GM18520 (cell line): ENCODE measurements around the gene RFX7.

Experiments used
- ATAC-seq: cut with Tn5 transposase; IDR thresholded peaks from one replicate; pipeline ENCODE4 v1.9.1; 2021; ENCODE audit not compliant: unreplicated experiment

RFX7 gene

DNA sequence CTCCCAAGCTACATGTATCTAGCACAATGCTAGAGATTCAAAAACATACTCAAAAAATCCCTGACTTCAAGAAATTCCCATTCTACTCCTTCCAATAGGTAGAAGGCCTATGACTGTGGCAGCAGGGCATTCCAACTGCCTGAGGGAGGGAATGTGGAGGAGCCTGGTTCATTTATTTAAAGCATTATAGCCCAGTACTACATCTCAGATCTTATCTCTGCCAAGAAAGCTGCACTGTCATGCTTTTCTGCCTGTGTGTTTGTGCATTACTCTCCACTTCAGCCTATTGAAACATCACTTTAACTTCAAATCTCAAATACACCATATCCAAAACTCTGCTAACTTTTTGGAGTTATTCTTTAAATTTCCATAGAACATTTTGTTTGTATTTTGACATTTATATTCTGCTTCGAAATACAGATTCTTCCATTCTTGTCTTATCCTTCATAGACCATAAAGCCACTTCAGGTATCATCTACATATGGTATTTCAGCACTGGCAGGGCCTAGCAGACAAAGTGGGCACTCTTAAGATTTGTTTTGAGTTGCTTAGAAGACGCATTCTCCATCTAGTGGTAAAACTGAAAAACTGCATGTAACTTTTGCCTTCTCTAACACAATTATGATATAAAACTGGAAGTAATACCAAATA lies 191.2 kb downstream of the RFX7 start:
- no peak for ATAC-seq

DNA sequence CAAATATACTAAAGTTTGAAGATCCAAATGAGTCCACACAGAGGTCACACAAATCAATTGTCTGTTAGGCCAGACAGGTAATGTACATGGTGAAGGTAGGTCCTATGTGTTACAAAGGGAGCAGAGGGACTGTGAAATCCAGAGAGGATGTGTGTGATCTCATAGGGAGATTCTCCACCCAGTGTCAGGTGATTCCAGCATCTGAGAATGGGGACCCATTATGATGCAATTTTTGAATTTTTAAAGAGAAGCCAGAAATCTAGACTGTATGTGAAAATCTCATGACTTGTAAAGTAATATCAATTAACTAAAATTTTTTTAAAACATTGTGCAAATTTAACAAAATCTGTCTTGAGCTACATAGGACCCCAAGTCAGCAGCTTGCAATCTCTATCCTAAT lies 192.0 kb downstream of the RFX7 start:
- no peak for ATAC-seq

DNA sequence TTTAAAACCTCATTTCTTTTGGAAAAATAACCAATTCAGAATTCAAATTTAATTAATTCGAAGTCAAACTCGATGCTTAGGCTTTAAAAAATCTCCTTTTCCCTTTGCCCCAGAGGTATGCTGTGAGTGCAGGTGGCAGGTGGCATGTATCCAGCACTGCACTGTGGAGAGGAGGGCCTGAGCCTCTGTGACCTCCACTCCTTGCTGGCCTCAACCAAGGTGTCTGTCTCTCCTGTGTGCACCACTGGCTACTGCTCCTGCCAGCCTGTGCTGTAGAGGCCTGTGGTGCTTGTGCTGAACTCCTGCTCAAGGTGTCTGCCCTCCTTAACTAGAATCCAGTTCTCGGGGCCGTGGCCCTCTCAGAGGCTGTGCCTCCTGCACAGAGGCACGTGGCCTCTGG lies 194.1 kb downstream of the RFX7 start:
- ATAC-seq: no peak

DNA sequence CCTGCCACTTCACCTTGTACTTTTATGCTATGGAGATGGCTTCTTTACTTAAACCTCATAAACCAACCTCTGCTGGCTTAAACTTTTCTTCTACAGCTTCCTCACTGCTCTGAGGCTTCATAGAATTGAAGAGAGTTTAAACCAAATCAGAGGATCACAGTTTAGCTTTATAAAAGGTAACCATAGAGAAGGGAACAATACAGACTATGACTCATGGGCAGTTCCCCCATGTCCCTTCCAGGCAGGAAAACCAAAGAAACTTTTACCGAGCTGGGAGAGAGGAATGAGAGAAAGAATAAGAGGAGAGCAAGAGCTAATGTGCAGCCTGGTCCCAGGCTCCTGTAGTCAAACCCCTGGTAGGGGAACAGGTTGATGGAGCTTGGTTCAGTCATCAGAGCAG lies 196.3 kb downstream of the RFX7 start:
- no peak for ATAC-seq

DNA sequence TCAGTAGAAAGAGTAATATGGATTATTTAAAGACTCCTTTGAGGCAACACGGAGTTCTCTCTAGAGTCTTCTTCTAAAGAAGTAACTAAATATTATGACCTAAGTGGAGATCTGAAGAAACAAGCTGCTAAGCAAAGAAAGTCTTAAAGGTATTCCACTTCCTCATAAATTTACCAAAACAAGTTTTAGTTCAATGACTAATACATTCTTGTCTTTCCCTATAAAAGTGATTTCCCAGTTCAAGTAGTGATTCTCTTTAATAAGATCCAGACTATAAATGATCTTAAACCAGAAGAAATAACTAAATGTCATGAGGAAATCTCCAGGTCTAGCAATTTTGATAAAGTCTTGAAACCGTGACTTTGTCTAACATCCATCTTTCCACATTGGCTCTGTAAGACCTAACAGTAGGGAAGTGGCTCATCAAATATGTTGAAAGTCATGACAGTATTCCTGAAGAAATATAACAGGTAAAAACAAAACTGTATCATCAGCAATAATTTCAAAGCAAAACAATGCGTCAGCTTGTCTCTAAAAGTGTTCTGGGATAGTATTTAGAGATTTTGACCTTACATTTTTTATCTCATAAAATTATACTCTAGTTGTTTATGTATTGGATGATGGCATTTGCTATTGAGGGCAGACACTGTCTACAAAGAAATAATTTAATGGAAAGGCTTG lies 198.5 kb downstream of the RFX7 start:
- no peak for ATAC-seq

DNA sequence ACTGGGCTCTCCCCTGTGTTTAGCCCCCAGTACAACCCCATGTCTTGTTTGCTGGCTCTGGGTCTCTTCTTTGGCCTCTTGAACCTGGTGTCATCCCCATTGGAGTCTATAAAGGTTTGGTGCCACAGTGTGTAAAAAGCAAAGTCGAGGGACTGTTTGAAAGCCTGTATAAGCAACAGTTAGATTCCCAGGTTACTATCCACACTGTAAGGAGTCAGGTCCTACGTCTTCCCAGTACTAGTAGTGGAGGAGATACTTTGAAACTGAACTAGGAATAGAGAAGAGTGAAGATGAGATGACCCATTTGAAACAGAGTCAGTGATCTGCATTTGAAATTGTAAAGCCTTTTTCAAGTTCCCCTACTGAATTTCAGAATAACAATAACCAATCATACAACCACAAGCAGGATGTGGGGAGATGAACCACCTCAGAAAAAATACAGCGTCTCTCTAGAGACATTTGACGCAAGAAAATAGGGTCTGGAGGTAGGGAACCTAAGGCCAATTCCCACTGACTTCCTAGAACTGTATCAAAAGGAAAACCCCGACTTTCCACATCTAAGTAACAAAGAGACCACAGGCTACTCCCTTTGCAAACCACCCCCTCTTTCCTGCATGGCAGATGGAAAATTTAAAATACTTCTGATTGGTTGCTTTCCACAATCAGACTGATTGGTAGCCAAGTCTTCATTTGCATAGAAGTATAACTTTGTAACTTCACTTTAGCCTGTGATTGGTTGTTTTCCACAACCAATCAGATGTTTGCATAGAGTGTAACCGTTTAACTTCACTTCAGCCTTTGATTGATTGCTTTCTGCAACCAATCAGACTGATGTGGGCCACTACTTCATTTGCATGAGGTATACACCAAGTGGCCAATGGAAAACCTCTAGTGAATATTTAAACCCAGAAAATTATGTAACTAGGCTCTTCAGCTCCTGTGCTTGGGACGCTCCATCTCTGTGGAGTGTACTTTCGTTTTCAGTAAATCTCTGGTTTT lies 200.4 kb downstream of the RFX7 start:
- ATAC-seq: no peak

DNA sequence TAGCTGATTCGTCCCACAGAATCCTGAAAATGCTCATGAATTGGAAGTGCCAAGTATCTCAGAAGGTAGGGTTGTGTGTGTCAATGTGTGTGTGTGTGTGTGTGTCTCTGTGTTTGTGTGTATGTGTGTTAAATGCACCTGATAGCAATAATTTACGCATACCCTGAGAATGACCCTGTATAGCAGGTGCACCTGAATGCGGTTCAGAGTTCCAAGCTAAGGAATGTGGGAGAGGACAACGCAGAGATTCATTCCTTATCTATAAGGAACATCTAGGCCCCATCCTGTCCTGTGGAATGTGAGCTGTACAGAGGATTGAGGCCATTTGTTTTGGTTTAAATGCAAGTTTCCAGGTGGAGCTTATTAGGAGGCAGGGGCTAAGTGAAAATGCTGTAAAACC lies 201.2 kb downstream of the RFX7 start:
- ATAC-seq: no peak

DNA sequence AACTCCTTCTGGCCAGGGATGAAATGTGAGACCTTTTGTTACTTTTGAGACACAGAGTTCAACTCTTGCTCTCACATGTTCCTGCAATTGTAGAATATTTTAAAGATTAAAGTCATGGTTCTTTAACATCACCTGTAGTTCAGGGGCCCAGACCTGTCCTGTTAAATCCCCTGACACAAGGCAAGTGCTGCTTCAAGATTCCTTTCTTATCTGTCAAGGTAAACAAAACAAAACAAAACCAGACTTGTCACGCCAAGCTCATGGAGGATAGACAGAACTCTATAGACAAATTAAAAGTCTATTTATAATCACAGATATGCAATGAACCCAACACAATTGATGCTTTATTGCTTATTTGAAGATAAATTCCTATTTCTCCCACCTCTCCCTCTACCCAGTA lies 201.6 kb downstream of the RFX7 start:
- no peak for ATAC-seq

DNA sequence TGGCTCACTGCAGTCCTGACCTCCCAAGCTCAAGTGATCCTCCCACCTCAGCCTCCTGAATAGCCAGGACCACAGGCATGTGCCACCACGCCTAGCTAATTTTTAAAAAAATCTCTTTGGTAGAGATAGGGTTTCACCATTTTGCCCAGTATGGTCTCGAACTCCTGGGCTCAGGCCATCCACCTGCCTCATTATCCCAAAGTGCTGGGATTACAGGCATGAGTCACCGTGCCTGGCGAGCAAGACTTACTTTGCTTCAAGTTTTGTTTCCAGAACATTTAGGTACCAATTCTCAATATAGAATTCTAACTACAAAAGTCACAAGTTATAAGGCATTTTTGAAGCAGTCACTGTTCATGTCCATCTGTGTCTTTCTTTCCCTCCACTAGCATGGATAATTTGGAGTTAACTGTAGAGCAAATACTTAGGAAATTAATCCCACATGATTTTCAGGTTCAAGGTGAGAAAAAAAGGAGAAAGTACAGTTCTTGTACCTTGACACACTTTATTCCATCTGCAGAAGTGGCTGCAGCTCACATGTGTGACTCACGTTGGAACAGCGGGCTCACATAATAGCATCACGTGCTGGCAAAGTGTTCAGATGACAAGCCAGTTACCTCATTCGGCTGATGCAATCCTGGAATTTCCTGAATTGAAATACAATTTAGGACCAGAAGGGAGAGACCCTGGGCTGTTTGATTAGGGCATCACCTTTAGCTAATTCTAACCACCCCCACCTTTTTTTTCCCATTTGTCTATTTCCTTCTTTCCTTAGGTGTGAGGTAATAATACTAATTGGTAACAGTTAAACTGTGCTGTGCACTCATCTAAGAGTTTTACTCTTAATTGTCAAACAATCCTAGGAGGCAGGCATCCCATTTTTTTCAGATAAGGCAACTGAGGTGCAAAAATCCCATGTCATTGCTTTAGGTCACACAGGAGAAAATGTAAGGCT lies 203.3 kb downstream of the RFX7 start:
- no peak for ATAC-seq

DNA sequence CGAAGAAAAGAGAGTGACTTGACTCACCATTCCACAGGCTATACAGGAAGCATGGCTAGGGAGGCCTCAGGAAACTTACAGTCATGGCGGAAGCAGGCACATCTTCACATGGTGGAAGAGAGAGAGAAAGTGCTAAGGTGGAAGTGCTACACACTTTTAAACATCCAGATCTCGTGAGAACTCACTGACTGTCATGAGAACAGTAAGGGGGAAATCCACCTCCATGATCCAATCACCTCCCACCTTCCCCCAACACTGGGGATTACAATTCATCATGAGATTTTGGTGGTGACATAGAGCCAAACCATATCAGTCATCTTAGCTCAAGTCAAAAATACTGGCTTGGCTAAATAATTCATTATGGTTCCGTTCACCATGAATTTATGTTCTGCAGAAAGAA lies 205.0 kb downstream of the RFX7 start:
- ATAC-seq: no peak

DNA sequence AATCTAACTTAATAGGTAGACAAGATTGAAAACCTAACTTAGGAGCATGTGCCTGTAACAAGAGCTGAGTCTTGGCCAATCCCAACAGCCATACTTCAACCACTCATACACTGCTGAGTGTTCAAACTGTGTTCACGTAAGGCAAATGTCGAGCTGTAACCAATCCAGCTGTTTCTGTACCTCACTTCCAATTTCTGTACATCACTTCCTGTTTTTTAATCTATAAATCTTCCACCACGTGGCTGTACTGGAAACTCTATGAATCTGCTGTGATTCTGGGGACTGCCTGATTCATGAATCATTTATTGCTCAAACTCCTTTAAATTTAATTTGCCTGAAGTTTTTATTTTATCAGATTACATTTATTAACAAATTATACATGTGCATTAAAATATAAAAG lies 205.7 kb downstream of the RFX7 start:
- no peak for ATAC-seq
